ENCODE measurements around the gene MAP1LC3C. TPM values are rescaled to one million over a fixed set of nuclear protein-coding genes. Genes with fewer than 3 reads are reported as not detected.

The MAP1LC3C gene
- total and polyA plus RNA-seq, 9 of the 15 experiments (the other 6 are each of a cell fraction or from before 2014, with no cell fraction given) = not detected

DNA sequence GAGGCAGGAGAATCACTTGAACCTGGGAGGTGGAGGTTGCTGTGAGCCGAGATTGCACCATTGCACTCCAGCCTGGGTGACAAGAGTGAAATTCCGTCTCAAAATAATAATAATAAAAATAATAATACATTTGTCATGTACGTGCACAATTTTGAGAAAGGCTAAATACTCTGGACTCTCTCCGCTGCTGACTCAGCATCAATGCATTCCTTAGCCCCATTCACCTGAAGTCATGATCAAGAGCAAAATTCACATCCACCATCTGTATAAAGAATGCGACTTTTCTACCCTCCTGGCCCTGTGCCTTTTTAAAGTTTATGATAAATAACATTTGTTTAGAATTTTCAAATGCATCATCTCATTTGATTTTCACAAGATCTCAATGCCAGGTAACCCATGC lies 35.5 kb upstream of the MAP1LC3C start:
- no TSS peak for BruUV-seq (replicated peaks)

DNA sequence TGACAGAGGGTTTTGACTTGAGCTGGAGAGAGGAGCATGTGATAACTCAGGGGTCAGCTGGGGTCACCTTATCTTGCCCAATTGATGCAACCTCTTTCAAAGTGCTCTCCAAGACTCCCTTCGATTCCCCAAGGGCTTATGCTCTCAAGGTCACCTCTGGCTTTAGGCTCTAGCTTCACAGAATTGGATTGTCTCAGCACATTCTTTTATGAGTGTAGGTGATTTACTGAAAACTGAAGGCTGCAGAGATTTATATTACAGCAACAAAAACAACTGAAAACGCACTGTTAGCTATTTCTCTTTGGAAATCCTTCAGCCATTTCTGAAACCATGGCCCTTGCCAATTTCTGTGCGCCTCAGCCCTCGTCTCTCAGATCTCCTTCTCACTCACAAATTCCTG lies 34.5 kb upstream of the MAP1LC3C start:
- H3K4me1 ChIP-seq (replicated peaks in 1 of 2; ENCODE audit: control insufficient read depth in 2 of 2, insufficient read depth in 2 of 2, low read length in 2 of 2) = no peaks in the 10 kb centered on the region
- no peaks in the 10 kb centered on the region for H4K20me1 ChIP-seq (replicated peaks; ENCODE audit: control insufficient read depth, insufficient read depth, low read length)
- POLR2A ChIA-PET = no interaction called here
- no peaks in the 10 kb centered on the region for H3K36me3 ChIP-seq (ENCODE audit: control insufficient read depth, insufficient read depth, low read length)
- WGBS (ENCODE audit: insufficient coverage, low coverage, missing lambda C conversion rate) = under 1% methylated on average over 4 of the region's 4 CpGs
- no peak for FAIRE-seq
- intact Hi-C loops (cut with micrococcal nuclease) = no loop called here
- CTCF ChIA-PET (ENCODE audit: low intra/inter-chr PET ratio) = no interaction called here
- peak in 1 of 4 experiments; percentile 14 for DNase-seq (ENCODE audit: extremely low read depth in 1 of 4, low spot score in 3 of 4)
- TF ChIP-seq ESRRA (IDR thresholded peaks at IDR 0.05; ENCODE audit: borderline replicate concordance, low read depth) (peak; percentile 93), RBM25 (IDR thresholded peaks at IDR 0.05; ENCODE audit: low read depth, low read length, severe bottlenecking) (no peak), CEBPB (tag; IDR thresholded peaks at IDR 0.05) (0 out of 2 replicates have a peak, but pooled peaks have one; percentile 24)
- BruUV-seq (replicated peaks) = no TSS peak
- no peak overlapping the region for H3K9ac ChIP-seq (ENCODE audit: insufficient read depth in 1 of 2, low read depth in 2 of 2, low read length in 2 of 2)
- H3K79me2 ChIP-seq (ENCODE audit: control insufficient read depth, insufficient read depth, low read length) = no peaks in the 10 kb centered on the region
- H3K4me2 ChIP-seq (ENCODE audit: insufficient read depth, low read length) = no peak overlapping the region
- no peak overlapping the region for H2AFZ ChIP-seq (ENCODE audit: low read depth, low read length)
- H3K9me3 ChIP-seq (replicated peaks; ENCODE audit: control insufficient read depth, insufficient read depth, low read depth, low read length) = no peaks in the 10 kb centered on the region
- no peaks in the 10 kb centered on the region for H3K9me1 ChIP-seq (ENCODE audit: control insufficient read depth, insufficient read depth, low read length)
- H3K27ac ChIP-seq (ENCODE audit: extremely low read depth, low read depth, low read length) = no peak overlapping the region
- no peak overlapping the region for H3K4me3 ChIP-seq
- H3K27me3 ChIP-seq (ENCODE audit: control insufficient read depth in 2 of 2, insufficient read depth in 2 of 2, low read length in 2 of 2) = peaks cover 15 to 23% of the 10 kb centered on the region in 2 experiments; a peak in 3 of 5 replicates
- ATAC-seq = no peak
- in situ Hi-C loops (cut with MboI) = no loop called here

More for the DNA sequence above, 35.5 kb upstream of the MAP1LC3C start:
- H3K9ac ChIP-seq (ENCODE audit: insufficient read depth in 1 of 2, low read depth in 2 of 2, low read length in 2 of 2) = no peak overlapping the region
- no peaks in the 10 kb centered on the region for H4K20me1 ChIP-seq (replicated peaks; ENCODE audit: control insufficient read depth, insufficient read depth, low read length)
- peaks cover 17 to 23% of the 10 kb centered on the region in 2 experiments; a peak in 3 of 5 replicates for H3K27me3 ChIP-seq (ENCODE audit: control insufficient read depth in 2 of 2, insufficient read depth in 2 of 2, low read length in 2 of 2)
- CTCF ChIA-PET (ENCODE audit: low intra/inter-chr PET ratio) = no interaction called here
- H3K4me2 ChIP-seq (ENCODE audit: insufficient read depth, low read length) = no peak overlapping the region
- TF ChIP-seq C11orf30 (IDR thresholded peaks at IDR 0.05; ENCODE audit: low read depth) (peak; percentile 62), RFX7 (CRISPR knock-in tag; IDR thresholded peaks at IDR 0.05) (no peak), ZNF316 (IDR thresholded peaks at IDR 0.05) (peak; percentile 75), MCM3 (IDR thresholded peaks at IDR 0.05) (no peak), MAFK (IDR thresholded peaks at IDR 0.05; ENCODE audit: low read length) (peak; percentile 64; the same call in 1 of the 2 replicates), MAFF (IDR thresholded peaks at IDR 0.05; ENCODE audit: low read length) (peak; percentile 60), MAFG (tag; conservative IDR thresholded peaks at IDR 0.05) (peak; percentile 61)
- POLR2A ChIA-PET = no interaction called here
- no peaks in the 10 kb centered on the region for H3K79me2 ChIP-seq (ENCODE audit: control insufficient read depth, insufficient read depth, low read length)
- no peak overlapping the region for H2AFZ ChIP-seq (ENCODE audit: low read depth, low read length)
- intact Hi-C loops (cut with micrococcal nuclease) (no loop called here), in situ Hi-C loops (cut with MboI) (no loop called here)
- H3K9me3 ChIP-seq (replicated peaks; ENCODE audit: control insufficient read depth, insufficient read depth, low read depth, low read length) = no peaks in the 10 kb centered on the region
- WGBS (ENCODE audit: insufficient coverage, low coverage, missing lambda C conversion rate) = under 1% methylated on average over 5 of the region's 5 CpGs
- no peaks in the 10 kb centered on the region for H3K4me1 ChIP-seq (replicated peaks in 1 of 2; ENCODE audit: control insufficient read depth in 2 of 2, insufficient read depth in 2 of 2, low read length in 2 of 2)
- no peak overlapping the region for H3K4me3 ChIP-seq
- H3K36me3 ChIP-seq (ENCODE audit: control insufficient read depth, insufficient read depth, low read length) = no peaks in the 10 kb centered on the region
- no peaks in the 10 kb centered on the region for H3K9me1 ChIP-seq (ENCODE audit: control insufficient read depth, insufficient read depth, low read length)
- H3K27ac ChIP-seq (ENCODE audit: extremely low read depth, low read depth, low read length) = no peak overlapping the region
- DNase-seq (ENCODE audit: extremely low read depth in 1 of 4, low spot score in 3 of 4) = no peak
- FAIRE-seq = no peak
- ATAC-seq = no peak
